ENCODE results near the gene ACAP2. TPM values are rescaled to one million over a fixed set of nuclear protein-coding genes. Genes with fewer than 3 reads are reported as not detected.

ACAP2 gene
- total and polyA plus RNA-seq, 2 donors from 2014 or later, result 4.6 to 50.1 TPM

DNA sequence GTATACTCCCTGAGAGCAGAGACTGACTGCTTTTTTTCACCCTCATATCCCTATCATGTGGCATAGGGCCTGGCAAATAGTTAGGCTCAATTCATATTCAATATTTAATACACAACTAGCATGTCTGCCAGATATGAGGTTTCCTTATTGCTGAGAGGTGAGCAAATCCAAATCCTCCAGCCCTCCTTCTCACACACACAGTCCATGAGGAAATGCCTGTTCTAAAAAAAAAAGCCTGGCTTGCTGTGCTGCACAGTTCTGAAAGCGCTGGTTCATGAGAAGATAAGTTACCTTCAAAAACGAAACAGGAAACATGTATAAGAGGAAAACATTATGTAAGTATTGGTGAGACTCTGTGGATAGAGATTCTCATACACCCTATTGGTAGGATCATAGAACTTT is 15.5 kb upstream of the ACAP2 start:
- H3K36me3 ChIP-seq (ENCODE audit: control insufficient read depth in 2 of 3, insufficient read depth in 3 of 3, low read length in 3 of 3), result no peaks in the 10 kb centered on the region
- H3K9ac ChIP-seq (ENCODE audit: low read length in 3 of 3), result no peak overlapping the region
- FAIRE-seq, result no peak
- no peaks in the 10 kb centered on the region for H3K4me1 ChIP-seq (ENCODE audit: control insufficient read depth in 2 of 3, insufficient read depth in 2 of 3, low read depth in 1 of 3, low read length in 3 of 3)
- no peak overlapping the region for H3K4me3 ChIP-seq (ENCODE audit: low read length in 3 of 3)
- H3K27me3 ChIP-seq (ENCODE audit: control insufficient read depth, insufficient read depth, low read length), result no peaks in the 10 kb centered on the region
- DNase-seq, result peak in 1 of 5 donors; percentile 10
- H3K9me3 ChIP-seq (ENCODE audit: control insufficient read depth in 2 of 3, insufficient read depth in 1 of 3, low read length in 3 of 3), result no peaks in the 10 kb centered on the region
- intact Hi-C loops (cut with DNase I), result no loop called here
- no peak overlapping the region for H3K27ac ChIP-seq (ENCODE audit: low read depth in 2 of 2, low read length in 2 of 2)
- TF ChIP-seq, protein P1, sequence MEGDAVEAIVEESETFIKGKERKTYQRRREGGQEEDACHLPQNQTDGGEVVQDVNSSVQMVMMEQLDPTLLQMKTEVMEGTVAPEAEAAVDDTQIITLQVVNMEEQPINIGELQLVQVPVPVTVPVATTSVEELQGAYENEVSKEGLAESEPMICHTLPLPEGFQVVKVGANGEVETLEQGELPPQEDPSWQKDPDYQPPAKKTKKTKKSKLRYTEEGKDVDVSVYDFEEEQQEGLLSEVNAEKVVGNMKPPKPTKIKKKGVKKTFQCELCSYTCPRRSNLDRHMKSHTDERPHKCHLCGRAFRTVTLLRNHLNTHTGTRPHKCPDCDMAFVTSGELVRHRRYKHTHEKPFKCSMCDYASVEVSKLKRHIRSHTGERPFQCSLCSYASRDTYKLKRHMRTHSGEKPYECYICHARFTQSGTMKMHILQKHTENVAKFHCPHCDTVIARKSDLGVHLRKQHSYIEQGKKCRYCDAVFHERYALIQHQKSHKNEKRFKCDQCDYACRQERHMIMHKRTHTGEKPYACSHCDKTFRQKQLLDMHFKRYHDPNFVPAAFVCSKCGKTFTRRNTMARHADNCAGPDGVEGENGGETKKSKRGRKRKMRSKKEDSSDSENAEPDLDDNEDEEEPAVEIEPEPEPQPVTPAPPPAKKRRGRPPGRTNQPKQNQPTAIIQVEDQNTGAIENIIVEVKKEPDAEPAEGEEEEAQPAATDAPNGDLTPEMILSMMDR (IDR thresholded peaks at IDR 0.05; ENCODE audit: borderline replicate concordance, extremely low read depth, insufficient read depth), result no peak

DNA sequence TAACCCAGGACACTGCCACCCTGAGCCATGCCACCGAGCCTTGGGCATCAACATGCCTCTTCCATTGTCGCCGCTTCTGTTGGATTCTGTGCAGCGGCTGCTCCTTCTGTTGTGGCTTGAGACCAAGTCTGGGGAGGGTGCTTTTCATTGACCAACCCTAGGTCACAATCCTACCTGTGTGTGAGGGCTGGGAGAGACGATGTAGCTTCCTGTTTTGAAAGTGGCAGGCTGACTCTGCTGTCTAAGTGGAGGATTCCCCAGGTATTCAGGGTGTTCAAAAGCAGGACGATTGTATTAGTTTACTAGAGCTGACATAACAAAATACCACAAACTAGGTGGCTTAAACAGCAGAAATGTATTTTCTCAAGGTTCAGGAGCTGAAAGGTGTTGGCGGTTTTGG is 13.0 kb upstream of the ACAP2 start:
- FAIRE-seq (no peak), DNase-seq (no peak)
- intact Hi-C loops (cut with DNase I), result no loop called here
- Histone ChIP-seq H3K4me3 (ENCODE audit: low read length in 3 of 3) (no peak overlapping the region), H3K9me3 (ENCODE audit: control insufficient read depth in 2 of 3, insufficient read depth in 1 of 3, low read length in 3 of 3) (no peaks in the 10 kb centered on the region), H3K4me1 (ENCODE audit: control insufficient read depth in 2 of 3, insufficient read depth in 2 of 3, low read depth in 1 of 3, low read length in 3 of 3) (no peaks in the 10 kb centered on the region), H3K9ac (ENCODE audit: low read length in 3 of 3) (no peak overlapping the region), H3K27me3 (ENCODE audit: control insufficient read depth, insufficient read depth, low read length) (no peaks in the 10 kb centered on the region), H3K27ac (ENCODE audit: low read depth in 2 of 2, low read length in 2 of 2) (no peak overlapping the region), H3K36me3 (ENCODE audit: control insufficient read depth in 2 of 3, insufficient read depth in 3 of 3, low read length in 3 of 3) (no peaks in the 10 kb centered on the region)
- TF ChIP-seq, protein P1 (IDR thresholded peaks at IDR 0.05; ENCODE audit: borderline replicate concordance, extremely low read depth, insufficient read depth), result no peak

DNA sequence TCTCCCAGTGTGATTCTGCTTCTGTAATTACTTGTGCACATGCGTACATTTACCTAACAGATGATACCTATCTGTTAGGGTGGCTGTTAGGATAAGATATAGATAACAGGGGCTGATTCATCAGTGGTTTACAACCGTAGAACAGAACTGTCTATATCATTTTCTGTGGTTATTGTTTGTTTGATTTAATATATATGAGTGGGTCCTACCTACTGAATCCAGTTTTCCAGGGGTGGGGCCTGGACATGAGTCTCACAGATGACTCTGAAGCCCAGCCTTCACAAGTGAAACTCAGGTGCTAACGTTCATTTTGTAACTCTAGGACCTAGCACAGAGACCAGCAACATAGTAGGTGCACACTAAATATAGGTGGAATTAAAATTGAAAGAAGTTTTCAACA is 10.4 kb upstream of the ACAP2 start:
- no peaks in the 10 kb centered on the region for H3K4me1 ChIP-seq (ENCODE audit: control insufficient read depth in 2 of 3, insufficient read depth in 2 of 3, low read depth in 1 of 3, low read length in 3 of 3)
- H3K27me3 ChIP-seq (ENCODE audit: control insufficient read depth, insufficient read depth, low read length), result no peaks in the 10 kb centered on the region
- FAIRE-seq (no peak), DNase-seq (no peak)
- intact Hi-C loops (cut with DNase I), result no loop called here
- no peak overlapping the region for H3K4me3 ChIP-seq (ENCODE audit: low read length in 3 of 3)
- no peaks in the 10 kb centered on the region for H3K9me3 ChIP-seq (ENCODE audit: control insufficient read depth in 2 of 3, insufficient read depth in 1 of 3, low read length in 3 of 3)
- H3K36me3 ChIP-seq (ENCODE audit: control insufficient read depth in 2 of 3, insufficient read depth in 3 of 3, low read length in 3 of 3), result no peaks in the 10 kb centered on the region
- H3K27ac ChIP-seq (ENCODE audit: low read depth in 2 of 2, low read length in 2 of 2), result no peak overlapping the region
- TF ChIP-seq, protein P1 (IDR thresholded peaks at IDR 0.05; ENCODE audit: borderline replicate concordance, extremely low read depth, insufficient read depth), result no peak
- H3K9ac ChIP-seq (ENCODE audit: low read length in 3 of 3), result no peak overlapping the region

DNA sequence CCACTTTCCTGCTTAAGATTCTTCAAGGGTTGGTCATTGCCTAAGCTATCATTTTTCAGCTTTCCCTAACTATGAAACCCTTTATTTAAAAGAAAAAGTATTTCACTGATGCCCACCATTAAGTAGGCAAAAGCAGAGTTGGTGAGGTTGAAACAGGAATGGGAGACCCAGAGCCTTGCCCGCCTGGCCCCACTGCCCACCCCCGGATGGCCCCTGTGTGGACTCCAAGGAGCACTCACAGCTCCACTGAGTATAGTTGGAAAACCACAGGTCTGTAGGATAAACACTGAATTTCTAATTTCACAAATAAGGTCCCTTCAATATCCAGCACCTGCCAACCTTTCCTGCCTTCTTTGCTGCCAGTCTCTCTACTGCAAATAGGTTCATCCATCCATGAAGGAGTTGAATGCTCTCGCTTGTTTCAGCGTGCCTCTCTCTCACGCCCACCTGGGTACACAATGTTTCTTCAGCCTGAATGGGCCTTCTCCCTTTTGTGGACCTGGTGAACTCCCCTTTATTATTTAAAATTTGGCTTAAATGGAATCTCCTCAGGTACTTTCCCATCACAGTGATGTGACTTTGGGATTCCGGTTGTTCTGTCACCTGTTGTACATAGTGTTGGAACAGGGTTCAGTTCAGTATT is 8.7 kb upstream of the ACAP2 start:
- Histone ChIP-seq H3K36me3 (ENCODE audit: control insufficient read depth in 2 of 3, insufficient read depth in 3 of 3, low read length in 3 of 3) (no peaks in the 10 kb centered on the region), H3K9me3 (ENCODE audit: control insufficient read depth in 2 of 3, insufficient read depth in 1 of 3, low read length in 3 of 3) (no peaks in the 10 kb centered on the region), H3K27me3 (ENCODE audit: control insufficient read depth, insufficient read depth, low read length) (no peaks in the 10 kb centered on the region), H3K4me1 (ENCODE audit: control insufficient read depth in 2 of 3, insufficient read depth in 2 of 3, low read depth in 1 of 3, low read length in 3 of 3) (no peaks in the 10 kb centered on the region), H3K27ac (ENCODE audit: low read depth in 2 of 2, low read length in 2 of 2) (no peak overlapping the region), H3K9ac (ENCODE audit: low read length in 3 of 3) (no peak overlapping the region), H3K4me3 (ENCODE audit: low read length in 3 of 3) (no peak overlapping the region)
- intact Hi-C loops (cut with DNase I), result no loop called here
- TF ChIP-seq, protein P1 (IDR thresholded peaks at IDR 0.05; ENCODE audit: borderline replicate concordance, extremely low read depth, insufficient read depth), result no peak
- no peak for FAIRE-seq
- DNase-seq, result peak in 2 of 5 donors; percentile 32 to 50
